SK-N-SH (cell line): Measurements from ENCODE around the gene UBB. TPM values are rescaled to one million over a fixed set of nuclear protein-coding genes. Genes with fewer than 3 reads are reported as not detected.

Source experiments
- CTCF ChIA-PET: fragments of 300-600, 350-600 bp; formaldehyde crosslinking; extraction: SDS; loops from one replicate; lab custom pipeline; 2021; lab: Yijun Ruan, JAX
- POLR2A ChIA-PET: fragments of 350-600 bp; sonication (Branson Sonifier 250); formaldehyde crosslinking; extraction: SDS; loops from one replicate; lab custom pipeline; 2020; ENCODE audit warnings: antibody characterized with exemption, inconsistent platforms; lab: Yijun Ruan, JAX
- DNase-seq: peaks from one replicate; pipeline ENCODE4 v3.0.0; 2012
- H2AFZ ChIP-seq: fragments of 200-600 bp; sonication (generic); 2 replicates; pipeline ENCODE4 v1.8.1; 2016; ENCODE audit warnings: antibody characterized with exemption, mild to moderate bottlenecking, low read depth
- H3F3A ChIP-seq: fragments of 200-600 bp; sonication (generic); replicated peaks from 2 replicates; pipeline ENCODE3; 2016; ENCODE audit warnings: antibody characterized with exemption, mild to moderate bottlenecking; ENCODE audit not compliant: insufficient read depth
- H3K27ac ChIP-seq, 2 experiments: fragments of 200-500 bp in 1 of 2; fragments of 200-600 bp in 1 of 2; sonication (Bioruptor generic) in 1 of 2; sonication (generic), shearing (Covaris generic) in 1 of 2; 2 replicates each; pipeline versions ENCODE4 v1.5.1 to v1.6.1; 2014 to 2016; ENCODE audit warnings: low read depth in 2 of 2, inconsistent platforms in 1 of 2, low read length in 1 of 2, mild to moderate bottlenecking in 1 of 2, mixed read lengths in 1 of 2
- H3K27me3 ChIP-seq: fragments of 200-600 bp; sonication (generic), shearing (Covaris generic); 2 replicates; pipeline ENCODE4 v1.6.1; 2016; ENCODE audit warnings: mixed run types; ENCODE audit not compliant: insufficient read depth
- H3K36me3 ChIP-seq, 2 experiments: fragments of 200-500 bp in 1 of 2; fragments of 200-600 bp in 1 of 2; sonication (Bioruptor generic) in 1 of 2; sonication (generic) in 1 of 2; replicated peaks in 1 of 2; 2 replicates each; pipeline versions ENCODE3 to v1.5.1; 2014 to 2016; ENCODE audit warnings: low read length in 1 of 2, mild to moderate bottlenecking in 1 of 2; ENCODE audit not compliant: insufficient read depth in 2 of 2, control insufficient read depth in 1 of 2
- H3K4me1 ChIP-seq, 2 experiments: fragments of 200-500 bp in 1 of 2; fragments of 200-600 bp in 1 of 2; sonication (Bioruptor generic) in 1 of 2; sonication (generic), shearing (Covaris generic) in 1 of 2; 2 replicates each; pipeline versions ENCODE4 v1.5.1 to v1.6.1; 2014 to 2016; ENCODE audit warnings: low read depth in 1 of 2, low read length in 1 of 2, mixed run types in 1 of 2; ENCODE audit not compliant: insufficient read depth in 2 of 2, control insufficient read depth in 1 of 2
- H3K4me2 ChIP-seq: fragments of 200-600 bp; sonication (generic), shearing (Covaris generic); 2 replicates; pipeline ENCODE4 v1.6.1; 2017; ENCODE audit warnings: mixed run types
- H3K4me3 ChIP-seq, 2 experiments: fragments of 200-500 bp in 1 of 2; fragments of 200-600 bp in 1 of 2; sonication (Bioruptor generic) in 1 of 2; sonication (generic), shearing (Covaris generic) in 1 of 2; 2 replicates each; pipeline versions ENCODE4 v1.5.1 to v1.8.1; 2014 to 2016; ENCODE audit warnings: low read depth in 2 of 2, inconsistent platforms in 1 of 2, low read length in 1 of 2, mild to moderate bottlenecking in 1 of 2, mixed read lengths in 1 of 2, moderate library complexity in 1 of 2
- H3K79me2 ChIP-seq: fragments of 200-600 bp; sonication (generic); 2 replicates; pipeline ENCODE4 v1.8.1; 2017; ENCODE audit warnings: mild to moderate bottlenecking; ENCODE audit not compliant: insufficient read depth
- H3K9ac ChIP-seq: fragments of 200-600 bp; sonication (generic); 2 replicates; pipeline ENCODE4 v1.6.1; 2017; ENCODE audit warnings: mixed run types
- H3K9me2 ChIP-seq: fragments of 200-600 bp; sonication (generic); 2 replicates; pipeline ENCODE4 v1.6.1; 2017; ENCODE audit warnings: mixed run types
- H3K9me3 ChIP-seq: fragments of 200-600 bp; sonication (generic); 2 replicates; pipeline ENCODE4 v1.6.1; 2017; ENCODE audit warnings: mixed run types, mild to moderate bottlenecking, moderate library complexity
- H4K20me1 ChIP-seq: fragments of 200-600 bp; sonication (generic); 2 replicates; pipeline ENCODE4 v1.6.1; 2017; ENCODE audit warnings: mild to moderate bottlenecking, mixed run types; ENCODE audit not compliant: insufficient read depth
- FOXJ3 ChIP-seq: sonication (generic); formaldehyde crosslinking; IDR thresholded peaks from 2 replicates; pipeline ENCODE4 v1.5.1; 2020; ENCODE audit warnings: mild to moderate bottlenecking, missing genetic modification reagents
- FOXM1 ChIP-seq: IDR thresholded peaks from 2 replicates; pipeline ENCODE4 v1.4.0; 2012; ENCODE audit warnings: low read depth, mild to moderate bottlenecking
- GABPA ChIP-seq: IDR thresholded peaks from 2 replicates; pipeline ENCODE4 v1.4.0; 2012; ENCODE audit warnings: low read depth, mild to moderate bottlenecking
- GATA2 ChIP-seq: sonication (generic); formaldehyde crosslinking; IDR thresholded peaks from 2 replicates; pipeline ENCODE4 v1.5.0; 2020; ENCODE audit warnings: mild to moderate bottlenecking, missing genetic modification reagents
- IRF3 ChIP-seq: fragments of 150-350 bp; IDR thresholded peaks from 2 replicates; pipeline ENCODE4 v1.6.1; 2016; ENCODE audit warnings: mild to moderate bottlenecking, low read depth, low read length
- MEF2A ChIP-seq: IDR thresholded peaks from 2 replicates; pipeline ENCODE4 v1.4.0; 2012; ENCODE audit warnings: low read depth, borderline replicate concordance
- MXI1 ChIP-seq: IDR thresholded peaks from 2 replicates; pipeline ENCODE4 v1.6.1; 2012; ENCODE audit warnings: mild to moderate bottlenecking, low read depth, low read length, improper control_type of control experiment
- NRF1 ChIP-seq: IDR thresholded peaks from 2 replicates; pipeline ENCODE4 v1.6.1; 2012; ENCODE audit warnings: low read depth, mild to moderate bottlenecking, low read length
- PBX3 ChIP-seq: IDR thresholded peaks from 2 replicates; pipeline ENCODE4; 2012
- POLR2AphosphoS5 ChIP-seq: IDR thresholded peaks from 2 replicates; pipeline ENCODE4 v1.6.1; 2012; ENCODE audit warnings: low read depth, low read length
- RCOR1 ChIP-seq: fragments of 150-350 bp; IDR thresholded peaks from 2 replicates; pipeline ENCODE4 v1.6.1; 2017; ENCODE audit warnings: antibody characterized with exemption, low read length
- RFX5 ChIP-seq: IDR thresholded peaks from 2 replicates; pipeline ENCODE4 v1.6.1; 2012; ENCODE audit warnings: mild to moderate bottlenecking, improper control_type of control experiment, low read length
- RXRA ChIP-seq: IDR thresholded peaks from 2 replicates; pipeline ENCODE4 v1.4.0; 2012; ENCODE audit warnings: low read depth, mild to moderate bottlenecking, borderline replicate concordance
- SIN3A ChIP-seq: IDR thresholded peaks from 2 replicates; pipeline ENCODE4 v1.6.1; 2012; ENCODE audit warnings: low read depth, mild to moderate bottlenecking, low read length, moderate library complexity, borderline replicate concordance
- SMC3 ChIP-seq: IDR thresholded peaks from 2 replicates; pipeline ENCODE4 v1.6.1; 2012; ENCODE audit warnings: low read depth, low read length, improper control_type of control experiment
- TAF1 ChIP-seq: IDR thresholded peaks from 2 replicates; pipeline ENCODE4 v1.6.1; 2012; ENCODE audit warnings: low read depth, mild to moderate bottlenecking, low read length, moderate library complexity, borderline replicate concordance
- TCF12 ChIP-seq: IDR thresholded peaks from 2 replicates; pipeline ENCODE4 v1.4.0; 2012
- USF2 ChIP-seq: fragments of 150-350 bp; IDR thresholded peaks from 2 replicates; pipeline ENCODE4 v1.6.1; 2017; ENCODE audit warnings: antibody characterized with exemption, low read length, low read depth, borderline replicate concordance
- YY1 ChIP-seq: IDR thresholded peaks from 2 replicates; pipeline ENCODE4 v1.4.0; 2012; ENCODE audit warnings: low read depth, mild to moderate bottlenecking
- ZBTB33 ChIP-seq: IDR thresholded peaks from 2 replicates; pipeline ENCODE4 v1.4.0; 2012; ENCODE audit warnings: low read depth, borderline replicate concordance
- WGBS: methylation state at CpG from one replicate; pipeline ENCODE4 v1.1.6; 2017; ENCODE audit warnings: low lambda C conversion rate; 5-methylcytosine and 5-hydroxymethylcytosine counted together
- polyA plus RNA-seq, 3 experiments: library from polyadenylated mRNA; depleted of rRNA; stranded (reverse); fragments of >200 nt; gene quantifications; 2 replicates each; pipeline ENCODE4 v1.2.3, GENCODE V29; 2012

Gene UBB
- polyA plus RNA-seq, 1 of the 3 experiments (the other 2 are of a cell fraction), result 2,693 TPM

- Histone ChIP-seq H3F3A (peaks cover 41% of the 10 kb centered on the region), H3K9me3 (no peaks in the 10 kb centered on the region), H3K9me2 (no peaks in the 10 kb centered on the region), H3K9ac (no peak overlapping the region), H2AFZ (no peak overlapping the region), H4K20me1 (peaks cover 32% of the 10 kb centered on the region), H3K79me2 (peaks cover 31% of the 10 kb centered on the region), H3K4me3 (0 out of 4 replicates have a peak overlapping the region, but pooled peaks of 1 of the 2 experiments have one; percentile 99), H3K36me3 (peaks cover 10 to 28% of the 10 kb centered on the region in 2 experiments), H3K4me2 (peak overlapping the region; percentile 90), H3K27ac (no peak overlapping the region), H3K4me1 (peaks cover 0 to 15% of the 10 kb centered on the region in 2 experiments; a peak in 2 of 4 replicates), H3K27me3 (no peaks in the 10 kb centered on the region)
- ChIA-PET CTCF (interaction anchor here (0.6 to 1.1 kb wide), 3 partner anchors 33 to 137 kb away, joined by 3 to 4 read pairs (median 3); no protein-coding TSS in a partner anchor), POLR2A (interaction anchor here (1.9 kb wide), 1 partner anchor 55 kb away, joined by 12 read pairs; no protein-coding TSS in a partner anchor)
- WGBS, result 100% methylated on average over 5 of the region's 5 CpGs
- TF ChIP-seq MXI1 (no peak), FOXJ3 (no peak), RXRA (no peak), GATA2 (CRISPR knock-in tag) (no peak), PBX3 (no peak), GABPA (no peak), NRF1 (no peak), IRF3 (no peak), POLR2AphosphoS5 (no peak; the same call in 1 of the 2 replicates), TAF1 (no peak), USF2 (no peak), SIN3A (no peak), RCOR1 (no peak), TCF12 (no peak), MEF2A (no peak), FOXM1 (no peak), ZBTB33 (no peak), RFX5 (no peak), SMC3 (no peak), YY1 (no peak)
- DNase-seq, result no peak
These were observed 2.9 kb downstream of the UBB start for GRCh38 chr17:16383772-16384287.
